HG03045 (cell line): ENCODE results near the gene EEPD1.

ENCODE experiments used
- ATAC-seq: cut with Tn5 transposase; IDR thresholded peaks from one replicate; pipeline ENCODE4 v1.9.1; 2021; ENCODE audit warnings: mild to moderate bottlenecking, moderate library complexity; ENCODE audit not compliant: unreplicated experiment

EEPD1 gene

GRCh38 chr7:36296284-36296683 is 143.2 kb downstream of the EEPD1 start:
- no peak for ATAC-seq

GRCh38 chr7:36297364-36298009 is 144.4 kb downstream of the EEPD1 start:
- ATAC-seq = no peak

DNA sequence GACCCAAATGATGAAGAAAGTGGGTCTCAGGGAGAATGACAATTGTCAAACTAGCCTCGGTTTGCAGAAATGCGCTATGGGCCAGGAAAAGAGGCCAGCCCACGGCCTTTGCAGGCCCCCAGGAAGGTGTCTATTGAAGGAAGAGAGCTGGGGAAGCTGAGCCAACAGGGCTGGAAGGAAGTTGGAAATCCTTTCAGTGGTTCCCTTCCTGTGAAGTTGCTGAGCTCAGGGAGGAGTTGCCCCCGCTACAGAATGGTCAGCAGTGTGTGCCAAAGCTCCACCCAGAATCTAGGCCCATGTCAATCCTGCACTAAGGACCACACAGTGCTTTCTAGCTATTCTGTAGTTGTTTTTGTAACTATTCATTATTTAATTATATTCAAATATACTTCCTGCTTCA is 145.1 kb downstream of the EEPD1 start:
- ATAC-seq = no peak

- ATAC-seq = no peak
These were observed 146.2 kb downstream of the EEPD1 start for GRCh38 chr7:36299223-36299774.

DNA sequence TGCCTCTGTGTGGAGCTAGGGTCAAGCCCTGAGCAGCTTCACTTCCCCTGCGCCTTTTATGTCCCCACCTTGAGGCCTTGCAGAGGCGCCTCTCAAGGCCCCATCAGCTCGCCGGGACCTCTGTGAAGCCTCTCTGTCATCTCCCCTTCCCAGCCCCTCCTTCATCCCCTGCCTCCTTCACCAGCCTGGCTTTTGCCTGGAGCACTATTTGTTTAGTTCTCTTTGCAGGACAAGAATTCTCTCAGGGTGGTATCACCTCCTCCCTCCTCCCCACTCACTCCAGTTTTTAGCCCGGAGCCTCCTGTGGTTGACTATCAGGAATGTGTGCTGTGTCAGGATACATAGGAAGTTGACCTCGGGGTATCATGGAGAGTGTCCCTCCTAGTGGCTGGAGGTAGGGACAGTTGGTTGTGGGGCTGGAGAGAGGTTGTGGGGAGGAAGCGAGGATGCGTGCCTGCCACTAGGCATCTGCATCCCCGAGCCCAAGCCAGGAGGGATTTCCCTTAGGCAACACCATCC is 146.8 kb downstream of the EEPD1 start:
- ATAC-seq = no peak

DNA sequence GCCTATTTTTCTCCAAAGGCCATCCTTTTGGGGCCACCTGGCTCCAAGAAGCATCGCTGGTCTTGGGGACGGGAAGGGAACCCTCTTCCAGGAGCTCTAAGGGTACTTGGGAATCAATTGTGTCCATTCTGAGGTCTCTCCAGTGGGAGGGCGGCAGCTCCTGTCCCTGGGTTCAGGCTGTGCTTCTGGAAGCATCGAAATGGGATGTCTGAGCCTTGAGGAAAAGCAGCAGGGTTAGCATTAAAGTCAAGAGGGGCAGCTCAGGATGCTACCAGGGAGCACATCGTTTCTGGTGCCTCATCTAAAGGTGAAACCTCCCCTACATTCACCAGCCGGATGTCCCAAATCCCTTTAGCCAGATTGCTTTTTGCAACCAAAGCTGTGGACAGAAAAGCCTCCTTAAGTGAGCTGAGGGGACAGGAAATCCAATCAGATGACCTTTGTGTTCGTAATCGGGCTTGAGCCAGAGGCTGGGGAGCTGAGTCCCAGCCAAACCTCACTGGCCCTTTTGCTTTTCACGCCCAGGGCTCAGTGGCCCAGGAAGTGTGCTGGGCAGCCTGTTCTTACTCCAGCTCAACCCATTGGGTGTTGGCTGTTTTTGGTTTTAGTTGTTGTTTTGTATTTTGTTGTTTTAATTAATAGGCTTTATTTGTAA is 147.8 kb downstream of the EEPD1 start:
- ATAC-seq = no peak

- no peak for ATAC-seq
These were observed 149.1 kb downstream of the EEPD1 start for GRCh38 chr7:36301914-36302771.

- no peak for ATAC-seq
These were observed 150.4 kb downstream of the EEPD1 start for GRCh38 chr7:36303202-36304098.

DNA sequence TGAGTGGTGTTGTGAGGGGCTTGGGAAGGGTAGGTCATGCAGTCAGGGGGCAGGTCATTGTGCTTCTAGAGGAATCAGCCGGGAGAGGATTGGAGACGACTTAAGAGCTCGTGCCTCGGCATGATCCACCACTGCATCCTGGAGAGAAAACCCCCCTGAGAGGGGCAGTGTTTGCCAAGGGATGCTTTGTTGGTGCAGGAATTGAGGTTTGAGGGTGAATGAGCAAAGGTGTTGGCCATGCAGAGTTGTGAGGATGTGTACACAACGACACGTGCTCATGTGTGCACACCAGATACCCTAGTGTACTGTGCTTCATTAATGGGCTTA is 151.0 kb downstream of the EEPD1 start:
- ATAC-seq = no peak

DNA sequence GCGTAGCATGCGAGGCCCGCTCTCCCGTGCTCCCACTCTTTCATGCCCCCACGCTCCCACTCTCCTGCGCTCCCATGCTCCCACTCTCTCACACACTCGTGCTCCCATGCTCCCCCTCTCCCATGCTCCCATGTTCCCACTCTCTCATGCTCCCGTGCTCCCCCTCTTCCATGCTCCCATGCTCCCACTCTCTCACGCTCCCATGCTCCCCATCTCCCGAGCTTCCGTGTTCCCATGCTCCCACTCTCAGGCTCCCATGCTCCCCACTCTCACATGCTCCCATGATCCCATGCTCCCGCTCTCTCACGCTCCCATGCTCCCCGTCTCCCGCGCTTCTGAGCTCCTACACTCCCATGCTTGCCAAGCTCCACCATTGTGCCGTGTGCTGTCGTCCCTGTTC is 152.2 kb downstream of the EEPD1 start:
- no peak for ATAC-seq

DNA sequence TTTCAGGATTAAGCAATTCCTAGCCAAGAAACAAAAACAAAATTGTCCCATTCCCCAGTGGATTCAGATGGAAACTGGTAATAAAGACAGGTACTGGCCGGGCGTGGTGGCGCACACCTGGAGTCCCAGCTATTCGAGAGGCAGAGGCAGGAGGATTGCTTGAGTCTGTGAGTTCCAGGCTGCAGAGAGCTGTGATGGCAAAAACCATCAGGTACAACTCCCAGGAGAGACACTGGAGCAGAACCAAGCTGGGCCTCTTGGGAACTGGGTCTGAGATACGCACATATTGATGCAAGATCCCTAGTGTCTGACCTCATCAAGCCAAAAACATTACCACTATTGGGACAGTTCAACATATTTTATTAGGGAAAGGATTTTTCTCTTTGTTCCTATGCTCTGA is 152.6 kb downstream of the EEPD1 start:
- no peak for ATAC-seq

DNA sequence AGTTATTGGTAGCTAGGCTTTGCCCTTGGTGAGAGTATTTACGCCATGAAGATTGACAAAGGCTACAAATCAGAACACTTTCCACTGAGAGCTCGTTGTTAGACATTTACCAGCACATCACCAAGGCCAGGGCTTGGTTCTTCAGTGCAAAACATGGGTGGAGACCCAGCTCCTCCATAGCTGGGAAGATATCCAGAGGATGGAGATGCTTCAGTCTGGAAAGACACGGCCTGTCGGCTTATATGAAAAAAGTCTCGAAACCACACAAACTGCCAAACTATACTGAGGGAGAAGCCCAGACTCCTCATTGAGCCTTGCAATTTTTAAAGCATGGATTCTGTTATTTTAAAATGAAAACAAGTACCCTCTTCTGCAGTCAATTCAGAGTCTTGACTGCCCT is 153.2 kb downstream of the EEPD1 start:
- ATAC-seq = no peak

DNA sequence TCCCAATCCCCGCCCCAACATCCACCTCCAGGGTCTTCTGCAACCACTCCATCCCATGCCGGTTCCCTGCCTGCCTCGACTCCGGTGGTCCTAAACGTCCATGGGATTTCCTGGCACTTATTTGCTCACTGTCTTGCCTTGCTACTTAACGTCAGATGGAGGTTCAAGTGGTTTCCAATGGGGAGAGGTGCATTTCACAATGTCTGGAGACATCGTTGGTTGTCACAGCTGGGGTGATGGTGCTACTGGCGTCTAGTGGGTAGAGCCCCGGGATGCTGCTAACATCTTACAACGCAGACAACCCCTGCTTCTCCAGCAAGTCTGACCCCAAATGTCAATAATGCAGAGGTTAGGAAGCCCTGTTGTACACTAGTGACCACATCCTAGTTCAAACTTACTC is 153.7 kb downstream of the EEPD1 start:
- no peak for ATAC-seq

DNA sequence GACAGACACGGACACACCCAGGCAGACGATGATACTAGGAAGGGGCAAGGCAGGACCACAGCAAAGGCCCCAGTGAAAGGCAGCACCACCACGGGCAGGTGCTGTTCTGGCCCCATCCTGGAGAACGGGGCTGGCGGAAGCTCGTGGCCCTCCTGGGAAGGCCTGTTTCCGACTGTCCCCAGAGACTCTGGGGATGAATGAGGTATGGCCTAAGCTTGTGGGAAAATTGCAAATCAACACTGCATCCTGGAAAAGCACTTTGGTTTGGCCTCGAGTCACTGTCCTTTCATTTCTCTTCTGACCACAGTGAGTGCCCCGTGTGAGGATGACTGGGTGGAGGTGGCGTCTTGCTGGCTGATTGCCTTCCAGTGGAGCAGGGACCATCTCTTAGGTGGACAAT is 155.0 kb downstream of the EEPD1 start:
- no peak for ATAC-seq

GRCh38 chr7:36309301-36309700 is 156.2 kb downstream of the EEPD1 start:
- ATAC-seq = no peak

- no peak for ATAC-seq
These were observed 156.7 kb downstream of the EEPD1 start for GRCh38 chr7:36309716-36310115.

DNA sequence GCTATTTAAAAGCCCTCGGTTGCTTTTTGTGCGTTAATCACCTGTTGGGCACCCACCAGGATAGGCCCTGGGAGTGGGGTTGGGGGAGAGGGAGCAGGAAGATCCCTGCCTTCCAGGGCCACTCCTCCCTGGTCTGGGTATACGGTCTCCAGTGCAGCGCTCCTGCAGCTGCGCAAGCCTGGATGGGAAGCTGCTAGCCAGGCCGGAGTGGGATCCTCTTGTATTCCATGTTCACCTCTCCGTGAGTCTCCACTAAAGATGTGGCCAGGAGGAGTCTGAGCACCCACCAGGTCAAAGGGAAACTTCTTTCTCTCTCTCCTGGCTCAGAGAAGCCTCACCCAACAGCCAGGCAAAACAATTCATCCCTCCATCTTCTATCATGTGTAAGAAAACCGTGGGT is 157.8 kb downstream of the EEPD1 start:
- ATAC-seq = no peak

GRCh38 chr7:36311539-36311938 is 158.5 kb downstream of the EEPD1 start:
- ATAC-seq = no peak

DNA sequence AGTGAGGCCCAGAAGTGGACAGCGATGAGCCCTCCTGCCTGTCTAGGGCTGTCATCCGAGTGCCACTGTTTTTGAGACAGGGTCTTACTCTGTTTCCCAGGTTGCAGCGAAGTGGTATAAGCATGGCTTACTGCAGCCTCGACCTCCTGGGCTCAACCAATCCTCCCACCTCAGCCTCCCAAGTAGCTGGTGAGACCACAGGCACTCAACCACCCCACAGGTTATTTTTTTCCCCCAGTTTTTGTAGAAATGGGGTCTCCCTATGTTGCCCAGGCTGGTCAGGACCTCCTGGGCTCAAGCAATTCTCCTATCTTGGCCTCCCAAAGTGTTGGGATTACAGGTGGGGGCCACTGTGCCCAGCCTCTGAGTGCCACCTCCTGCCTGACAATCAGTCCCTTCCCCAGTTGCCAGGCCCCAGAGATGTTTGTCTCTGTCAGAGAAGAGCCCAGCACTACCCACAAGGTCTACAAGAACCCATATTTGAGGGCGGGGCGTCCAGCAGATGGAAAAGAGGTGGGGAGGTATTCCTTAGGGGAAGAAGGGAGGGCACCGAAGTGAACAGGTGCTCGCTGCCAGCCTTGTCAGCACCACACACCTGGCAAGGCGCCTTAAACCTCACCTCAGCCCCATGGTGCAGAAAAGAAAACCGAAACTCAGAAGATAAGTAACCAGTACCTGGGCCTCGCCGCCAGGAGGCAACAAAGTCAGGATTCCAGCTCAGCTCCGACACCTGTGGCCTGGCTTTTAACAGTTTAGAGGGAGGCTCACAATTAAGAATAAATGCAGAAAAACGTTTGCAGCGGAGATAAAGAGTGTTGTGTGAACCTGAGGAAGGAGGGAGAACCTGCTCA is 159.2 kb downstream of the EEPD1 start:
- ATAC-seq = peak; percentile 84

DNA sequence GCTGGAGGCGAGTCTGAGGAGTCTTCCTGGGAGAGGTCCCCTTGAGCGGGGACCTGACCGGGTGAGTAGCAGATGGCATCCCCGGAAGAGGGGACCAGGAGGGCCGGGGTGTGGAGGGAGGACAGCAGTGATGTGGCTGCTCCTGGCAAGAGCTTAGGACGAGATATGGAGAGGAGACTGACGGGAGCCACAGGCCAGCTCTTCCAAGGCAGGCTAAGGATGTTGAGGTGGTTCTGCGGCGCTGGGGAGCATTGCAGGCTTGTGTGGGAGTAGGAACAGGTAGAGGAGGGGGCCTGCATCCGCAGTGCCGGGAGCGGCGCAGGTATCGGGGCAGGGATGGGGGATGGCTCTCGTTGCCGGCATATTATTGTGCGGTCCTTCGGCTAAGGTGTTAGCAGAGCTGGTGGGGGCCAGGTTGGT is 159.9 kb downstream of the EEPD1 start:
- no peak for ATAC-seq
